K562 (cell line): ENCODE data around the gene POU3F1. TPM values are rescaled to one million over a fixed set of nuclear protein-coding genes. Genes with fewer than 3 reads are reported as not detected.
A peak's percentile ranks its signal among the peaks of the same experiment; 100 is the strongest.

ENCODE experiments used
- ARID3A ChIP-seq: IDR thresholded peaks from 2 replicates; pipeline ENCODE4 v1.6.1; 2012; ENCODE audit warnings: low read depth, low read length, improper control_type of control experiment, borderline replicate concordance
- CBX2 ChIP-seq: fragments of 200-600 bp; sonication (generic); IDR thresholded peaks from one replicate; pipeline ENCODE4 v1.6.1; 2012; ENCODE audit warnings: mild to moderate bottlenecking, low read length, inconsistent platforms; ENCODE audit not compliant: insufficient read depth, poor library complexity, severe bottlenecking
- CHD4 ChIP-seq: fragments of 200-600 bp; sonication (generic); IDR thresholded peaks from 3 replicates; pipeline ENCODE4 v1.6.1; 2012; ENCODE audit warnings: low read depth, mild to moderate bottlenecking, mixed read lengths, low read length, inconsistent platforms; ENCODE audit not compliant: insufficient read depth, insufficient replicate concordance, poor library complexity, severe bottlenecking
- CTBP1 ChIP-seq: fragments of 450-650 bp; IDR thresholded peaks from 2 replicates; pipeline ENCODE4 v1.6.1; 2016; ENCODE audit warnings: borderline replicate concordance
- ESRRB ChIP-seq: fragments of 250-450 bp; sonication (Bioruptor Pico); IDR thresholded peaks from 2 replicates; pipeline ENCODE4 v1.5.0; 2020; ENCODE audit warnings: mild to moderate bottlenecking, moderate library complexity, borderline replicate concordance
- FOXO4 ChIP-seq: fragments of 450-650 bp; formaldehyde crosslinking; IDR thresholded peaks from 2 replicates; pipeline ENCODE4 v1.4.0; 2020; ENCODE audit warnings: mild to moderate bottlenecking, moderate library complexity
- GATA2 ChIP-seq: sonication (generic); formaldehyde crosslinking; IDR thresholded peaks from 2 replicates; pipeline ENCODE4 v1.4.0; 2020; ENCODE audit warnings: mild to moderate bottlenecking, missing genetic modification reagents
- KDM2B ChIP-seq: fragments of 250-450 bp; sonication (Bioruptor Pico); IDR thresholded peaks from 2 replicates; pipeline ENCODE4 v1.8.0; 2021; ENCODE audit warnings: mild to moderate bottlenecking, moderate library complexity
- KDM4B ChIP-seq, 2 experiments: fragments of 450-650 bp in 1 of 2; sonication (generic) in 1 of 2; IDR thresholded peaks; 2 replicates each; pipeline ENCODE4 v1.6.1; 2016 to 2017; ENCODE audit warnings: borderline replicate concordance in 2 of 2, antibody characterized with exemption in 1 of 2, low read depth in 1 of 2, mild to moderate bottlenecking in 1 of 2
- MIER1 ChIP-seq: fragments of 450-650 bp; IDR thresholded peaks from 2 replicates; pipeline ENCODE4 v1.6.1; 2016; ENCODE audit warnings: antibody characterized with exemption, mild to moderate bottlenecking, low read depth
- MXD1 ChIP-seq: fragments of 250-450 bp; sonication (Bioruptor Pico); IDR thresholded peaks from 2 replicates; pipeline ENCODE4 v1.8.0; 2021; ENCODE audit warnings: borderline replicate concordance, mild to moderate bottlenecking, moderate library complexity; ENCODE audit not compliant: poor library complexity, severe bottlenecking
- SIN3A ChIP-seq, 2 experiments: fragments of 150-350 bp in 1 of 2; IDR thresholded peaks; 2 replicates each; pipeline ENCODE4 v1.6.1; 2011 to 2016; ENCODE audit warnings: borderline replicate concordance in 2 of 2, low read depth in 2 of 2, low read length in 2 of 2, mild to moderate bottlenecking in 2 of 2, moderate library complexity in 2 of 2; ENCODE audit not compliant: control insufficient read depth in 1 of 2
- SP2 ChIP-seq: IDR thresholded peaks from 2 replicates; pipeline ENCODE4 v1.6.1; 2011; ENCODE audit warnings: mild to moderate bottlenecking, low read depth, low read length, moderate library complexity; ENCODE audit not compliant: poor library complexity, severe bottlenecking; ENCODE audit errors: extremely low read depth
- TAL1 ChIP-seq: fragments of 450-650 bp; IDR thresholded peaks from 2 replicates; pipeline ENCODE4 v1.6.1; 2016; ENCODE audit warnings: mild to moderate bottlenecking
- ZBED1 ChIP-seq: IDR thresholded peaks from 2 replicates; pipeline ENCODE4 v1.6.1; 2014
- ZNF146 ChIP-seq: IDR thresholded peaks from one replicate; pipeline ENCODE4 v1.6.1; 2018; ENCODE audit warnings: missing compliant biosample characterization; ENCODE audit not compliant: unreplicated experiment
- ZNF197 ChIP-seq: fragments of 200-800 bp; sonication (Bioruptor generic); IDR thresholded peaks from 2 replicates; pipeline ENCODE4 v1.6.1; 2016; ENCODE audit warnings: low read depth, missing genetic modification characterization, missing compliant biosample characterization
- ZNF316 ChIP-seq: fragments of 450-650 bp; IDR thresholded peaks from 2 replicates; pipeline ENCODE4 v1.6.1; 2016
- ZNF512 ChIP-seq: IDR thresholded peaks from 2 replicates; pipeline ENCODE4 v1.6.1; 2016; ENCODE audit warnings: missing genetic modification characterization, missing compliant biosample characterization
- ZNF584 ChIP-seq: fragments of 200-800 bp; sonication (Bioruptor generic); IDR thresholded peaks from 2 replicates; pipeline ENCODE4 v1.6.1; 2016; ENCODE audit warnings: low read depth, mild to moderate bottlenecking, missing genetic modification characterization, missing compliant biosample characterization
- ZNF644 ChIP-seq: fragments of 200-800 bp; sonication (Bioruptor generic); IDR thresholded peaks from 2 replicates; pipeline ENCODE4 v1.6.1; 2016; ENCODE audit warnings: low read depth, missing genetic modification characterization, missing compliant biosample characterization
- ZNF79 ChIP-seq: fragments of 250-450 bp; sonication (Bioruptor Pico); IDR thresholded peaks from 2 replicates; pipeline ENCODE4 v1.4.0; 2020; ENCODE audit warnings: low read depth, mild to moderate bottlenecking, moderate library complexity
- polyA plus RNA-seq, 8 experiments: library from polyadenylated mRNA; depleted of rRNA in 4 of 8; stranded (reverse) in 5 of 8; unstranded in 3 of 8; fragments of >200 nt; fragmentation: Nextera tagmentation in 2 of 8; fragmentation: Illumina TruSeq in 1 of 8; extraction: Ambion mirVana in 2 of 8; extraction: Trizol in 1 of 8; gene quantifications; 2 replicates each; pipeline versions ENCODE4 v1.2.1 to v1.2.3, GENCODE V29; 2011 to 2014; ENCODE audit warnings: inconsistent platforms in 1 of 8, missing spikeins in 1 of 8
- total RNA-seq, 7 experiments: library from RNA; depleted of rRNA in 6 of 7; stranded (reverse); fragments of >200 nt in 6 of 7; fragmentation: Illumina TruSeq in 2 of 7; extraction: Trizol in 2 of 7; gene quantifications; 2 replicates each; pipeline versions ENCODE4 v1.2.1 to v1.2.3, GENCODE V29; 2011 to 2021; ENCODE audit warnings: low replicate concordance in 1 of 7

POU3F1 gene
- total and polyA plus RNA-seq, 9 of the 15 experiments (the other 6 are each of a cell fraction or from before 2014, with no cell fraction given), result 0.09 TPM; not detected in 8

- TF ChIP-seq SIN3A (IDR thresholded peaks at IDR 0.05; ENCODE audit: borderline replicate concordance in 2 of 2, control insufficient read depth in 1 of 2, low read depth in 2 of 2, low read length in 2 of 2), result no peak
- no peak for TF ChIP-seq ZNF584 (CRISPR knock-in tag)
- TF ChIP-seq KDM2B, result no peak
- TF ChIP-seq ZBED1, result no peak
- no peak for TF ChIP-seq CBX2
- peak; percentile 98 for TF ChIP-seq MIER1
- TF ChIP-seq MXD1 (CRISPR knock-in tag), result no peak
- TF ChIP-seq ZNF79, result no peak
- no peak for TF ChIP-seq ZNF512
- TF ChIP-seq CTBP1, result no peak
- TF ChIP-seq ZNF644 (tag), result peak; percentile 45; the same call in 1 of the 2 replicates
- no peak for TF ChIP-seq FOXO4
- no peak for TF ChIP-seq GATA2 (CRISPR knock-in tag)
- no peak for TF ChIP-seq CHD4
- no peak for TF ChIP-seq TAL1
- no peak for TF ChIP-seq ARID3A
- no peak for TF ChIP-seq ZNF316
- TF ChIP-seq SP2, result no peak
- TF ChIP-seq ESRRB, result no peak
- TF ChIP-seq ZNF197, result peak; percentile 31; the same call in 1 of the 2 replicates
- TF ChIP-seq KDM4B (IDR thresholded peaks at IDR 0.05; ENCODE audit: borderline replicate concordance in 2 of 2, low read depth in 1 of 2), result no peak
- TF ChIP-seq ZNF146 (CRISPR knock-in tag), result no peak
These were observed 29.4 kb upstream of the POU3F1 start (continued) for GRCh38 chr1:38076038-38076437.
